Vagina (tissue), 2 donors: ENCODE data around the gene MTA1.

Experiments used
- CTCF ChIP-seq, 3 experiments: fragments of 450-650 bp in 2 of 3; fragments of 200-600 bp in 1 of 3; sonication (generic) in 1 of 3; IDR thresholded peaks; one replicate each; pipeline ENCODE4 v1.5.1; 2017 to 2019; ENCODE audit warnings: antibody characterized with exemption in 3 of 3, mild to moderate bottlenecking in 2 of 3, moderate library complexity in 2 of 3
- POLR2A ChIP-seq, 2 donors: fragments of 450-650 bp; IDR thresholded peaks; one replicate each; pipeline ENCODE4 v1.6.1; 2017; ENCODE audit warnings: antibody characterized with exemption in 2 of 2, mild to moderate bottlenecking in 2 of 2, moderate library complexity in 2 of 2
- POLR2AphosphoS5 ChIP-seq, 2 donors: sonication (generic); formaldehyde crosslinking; IDR thresholded peaks; one replicate each; pipeline ENCODE4 v1.9.0; 2017; ENCODE audit warnings: antibody characterized with exemption in 2 of 2, mild to moderate bottlenecking in 2 of 2, low read depth in 1 of 2; ENCODE audit not compliant: insufficient read depth in 1 of 2

GRCh38 chr14:105437723-105438500 is 18.3 kb downstream of the MTA1 start:
- TF ChIP-seq CTCF (IDR thresholded peaks at IDR 0.05) (no peak), POLR2AphosphoS5 (IDR thresholded peaks at IDR 0.05; ENCODE audit: insufficient read depth in 1 of 2, low read depth in 1 of 2) (no peak), POLR2A (IDR thresholded peaks at IDR 0.05) (no peak)
